Measurements from ENCODE around the gene CTBP2. TPM values are rescaled to one million over a fixed set of nuclear protein-coding genes. Genes with fewer than 3 reads are reported as not detected.
A peak's percentile ranks its signal among the peaks of the same experiment; 100 is the strongest.

CTBP2 gene
- total and polyA plus RNA-seq, 4 donors, result 32.4 to 85.7 (median 68.7) TPM

GRCh38 chr10:125000366-125001312 lies 159.7 kb downstream of the CTBP2 start:
- WGBS, 2 donors, result 8 to 9% methylated on average over 35 of the region's 35 CpGs
- intact Hi-C loops (cut with DNase I), result loop anchor here in 1 of 2 donors (5.0 kb wide), 2 partner anchors 47 to 152 kb away; no protein-coding TSS in a partner anchor
- ATAC-seq (ENCODE audit: low FRiP score), result peak; percentile 22

GRCh38 chr10:124999433-125000365 lies 160.7 kb downstream of the CTBP2 start:
- ATAC-seq (ENCODE audit: low FRiP score) (peak; percentile 79), DNase-seq (peak; percentile 85 to 91)
- H3K4me3 ChIP-seq (ENCODE audit: low read length in 2 of 2), result no peak overlapping the region
- H3K4me1 ChIP-seq (ENCODE audit: control insufficient read depth in 1 of 2, insufficient read depth in 2 of 2, low read length in 2 of 2), result no peaks in the 10 kb centered on the region
- H3K36me3 ChIP-seq (ENCODE audit: control insufficient read depth in 1 of 2, insufficient read depth in 2 of 2, low read length in 1 of 2), result no peaks in the 10 kb centered on the region
- intact Hi-C loops (cut with DNase I), result loop anchor here (2.0 to 5.0 kb wide), 6 partner anchors 48 to 158 kb away; no protein-coding TSS in a partner anchor
- peak overlapping the region; percentile 85 to 94 for H3K27ac ChIP-seq (ENCODE audit: low read depth in 1 of 2, low read length in 2 of 2)
- H3K27me3 ChIP-seq (ENCODE audit: control insufficient read depth in 1 of 2, insufficient read depth in 2 of 2, low read length in 1 of 2), result no peaks in the 10 kb centered on the region
- no peaks in the 10 kb centered on the region for H3K9me3 ChIP-seq (ENCODE audit: control insufficient read depth, low read length)
- 11 to 13% methylated on average over 29 of the region's 29 CpGs for WGBS, 2 donors

More at GRCh38 chr10:125000366-125001312, 159.7 kb downstream of the CTBP2 start:
- DNase-seq, result peak; percentile 52 to 76
- H3K4me3 ChIP-seq (ENCODE audit: low read length in 2 of 2), result no peak overlapping the region
- H3K27me3 ChIP-seq (ENCODE audit: control insufficient read depth in 1 of 2, insufficient read depth in 2 of 2, low read length in 1 of 2), result no peaks in the 10 kb centered on the region
- H3K9me3 ChIP-seq (ENCODE audit: control insufficient read depth, low read length), result no peaks in the 10 kb centered on the region
- H3K36me3 ChIP-seq (ENCODE audit: control insufficient read depth in 1 of 2, insufficient read depth in 2 of 2, low read length in 1 of 2), result no peaks in the 10 kb centered on the region
- no peaks in the 10 kb centered on the region for H3K4me1 ChIP-seq (ENCODE audit: control insufficient read depth in 1 of 2, insufficient read depth in 2 of 2, low read length in 2 of 2)
- peak overlapping the region; percentile 3 to 89 for H3K27ac ChIP-seq (ENCODE audit: low read depth in 1 of 2, low read length in 2 of 2)

DNA sequence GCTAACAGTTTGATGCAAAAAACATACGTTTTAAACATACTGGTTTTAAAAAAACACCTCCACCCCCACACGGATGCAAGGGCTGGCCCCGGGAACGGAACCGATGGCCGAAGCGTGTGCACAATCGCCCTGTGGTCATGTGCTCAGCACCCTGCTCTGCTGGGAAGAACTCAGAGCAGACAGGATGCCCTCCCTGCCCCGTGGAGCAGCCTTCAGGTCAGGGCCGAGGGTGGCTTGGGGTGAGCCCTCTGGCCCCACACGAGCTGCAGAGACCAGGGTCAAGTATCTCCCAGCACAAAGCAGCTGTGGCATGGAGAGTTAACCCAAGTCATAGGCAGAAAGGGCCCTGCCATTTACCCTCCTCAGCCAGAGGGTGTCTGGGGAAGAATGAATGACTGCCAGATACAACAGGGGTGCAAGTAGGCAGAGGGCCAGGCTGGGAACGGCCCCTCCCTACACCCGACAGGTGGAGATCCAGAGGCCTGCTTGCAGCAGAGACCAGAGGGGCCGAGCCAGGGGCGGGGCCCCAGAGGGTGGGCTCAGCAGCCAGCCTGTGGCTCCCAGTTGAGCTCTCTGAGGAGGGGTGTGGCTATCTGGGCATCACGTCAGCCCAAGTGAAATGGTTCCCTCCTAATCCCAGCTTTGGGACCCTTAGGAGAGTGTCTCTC lies 161.6 kb downstream of the CTBP2 start:
- Histone ChIP-seq H3K27me3 (ENCODE audit: control insufficient read depth in 1 of 2, insufficient read depth in 2 of 2, low read length in 1 of 2) (no peaks in the 10 kb centered on the region), H3K4me1 (ENCODE audit: control insufficient read depth in 1 of 2, insufficient read depth in 2 of 2, low read length in 2 of 2) (no peaks in the 10 kb centered on the region), H3K36me3 (ENCODE audit: control insufficient read depth in 1 of 2, insufficient read depth in 2 of 2, low read length in 1 of 2) (no peaks in the 10 kb centered on the region), H3K4me3 (ENCODE audit: low read length in 2 of 2) (no peak overlapping the region), H3K27ac (ENCODE audit: low read depth in 1 of 2, low read length in 2 of 2) (peak overlapping the region; percentile 85 to 94), H3K9me3 (ENCODE audit: control insufficient read depth, low read length) (no peaks in the 10 kb centered on the region)
- WGBS, 2 donors, result 6 to 10% methylated on average over 16 of the region's 16 CpGs
- intact Hi-C loops (cut with DNase I), result loop anchor here (2.0 to 5.0 kb wide), 4 partner anchors 59 to 159 kb away; no protein-coding TSS in a partner anchor
- ATAC-seq (ENCODE audit: low FRiP score) (peak; percentile 8), DNase-seq (peak; percentile 49 to 76)

GRCh38 chr10:124997771-124998623 lies 162.4 kb downstream of the CTBP2 start:
- Histone ChIP-seq H3K4me1 (ENCODE audit: control insufficient read depth in 1 of 2, insufficient read depth in 2 of 2, low read length in 2 of 2) (no peaks in the 10 kb centered on the region), H3K9me3 (ENCODE audit: control insufficient read depth, low read length) (no peaks in the 10 kb centered on the region), H3K4me3 (ENCODE audit: low read length in 2 of 2) (no peak overlapping the region), H3K27ac (ENCODE audit: low read depth in 1 of 2, low read length in 2 of 2) (peak overlapping the region in 1 of 2 donors; percentile 94), H3K36me3 (ENCODE audit: control insufficient read depth in 1 of 2, insufficient read depth in 2 of 2, low read length in 1 of 2) (no peaks in the 10 kb centered on the region), H3K27me3 (ENCODE audit: control insufficient read depth in 1 of 2, insufficient read depth in 2 of 2, low read length in 1 of 2) (no peaks in the 10 kb centered on the region)
- 47 to 48% methylated on average over 35 of the region's 35 CpGs for WGBS, 2 donors
- DNase-seq (peak; percentile 65 to 70), ATAC-seq (ENCODE audit: low FRiP score) (no peak)
- intact Hi-C loops (cut with DNase I), result loop anchor here (2.0 to 5.0 kb wide), 4 partner anchors 59 to 159 kb away; no protein-coding TSS in a partner anchor

- H3K4me3 ChIP-seq (ENCODE audit: low read length in 2 of 2), result no peak overlapping the region
- DNase-seq (peak; percentile 33 to 57), ATAC-seq (ENCODE audit: low FRiP score) (no peak)
- H3K27ac ChIP-seq (ENCODE audit: low read depth in 1 of 2, low read length in 2 of 2), result no peak overlapping the region
- no peaks in the 10 kb centered on the region for H3K4me1 ChIP-seq (ENCODE audit: control insufficient read depth in 1 of 2, insufficient read depth in 2 of 2, low read length in 2 of 2)
- no peaks in the 10 kb centered on the region for H3K36me3 ChIP-seq (ENCODE audit: control insufficient read depth in 1 of 2, insufficient read depth in 2 of 2, low read length in 1 of 2)
- H3K27me3 ChIP-seq (ENCODE audit: control insufficient read depth in 1 of 2, insufficient read depth in 2 of 2, low read length in 1 of 2), result no peaks in the 10 kb centered on the region
- intact Hi-C loops (cut with DNase I), result loop anchor here in 1 of 2 donors (5.0 kb wide), 2 partner anchors 60 to 160 kb away; no protein-coding TSS in a partner anchor
- WGBS, 2 donors, result 59 to 83% methylated on average over 10 to 11 of the region's 11 CpGs
- no peaks in the 10 kb centered on the region for H3K9me3 ChIP-seq (ENCODE audit: control insufficient read depth, low read length)
Observed at GRCh38 chr10:124997306-124997705, 163.1 kb downstream of the CTBP2 start.

DNA sequence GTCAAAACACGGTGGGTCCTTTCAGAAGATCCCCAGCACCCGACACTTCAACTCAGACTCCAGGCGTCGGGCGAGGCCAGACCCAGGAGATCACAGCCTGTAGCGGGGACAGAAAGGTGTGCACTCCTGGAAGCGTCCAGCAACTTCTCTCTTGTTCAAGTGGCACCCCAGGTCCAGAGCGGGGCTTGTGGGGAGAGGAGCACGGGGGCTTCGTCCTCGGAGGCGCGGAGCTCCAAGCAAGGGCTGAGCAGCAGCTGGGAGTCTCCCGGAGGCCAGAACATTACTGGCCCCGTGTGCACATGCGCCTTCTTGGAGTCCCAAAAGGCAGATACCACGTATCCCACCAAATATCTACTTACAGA lies 163.5 kb downstream of the CTBP2 start:
- Histone ChIP-seq H3K36me3 (ENCODE audit: control insufficient read depth in 1 of 2, insufficient read depth in 2 of 2, low read length in 1 of 2) (no peaks in the 10 kb centered on the region), H3K27ac (ENCODE audit: low read depth in 1 of 2, low read length in 2 of 2) (no peak overlapping the region), H3K4me1 (ENCODE audit: control insufficient read depth in 1 of 2, insufficient read depth in 2 of 2, low read length in 2 of 2) (no peaks in the 10 kb centered on the region), H3K4me3 (ENCODE audit: low read length in 2 of 2) (no peak overlapping the region), H3K9me3 (ENCODE audit: control insufficient read depth, low read length) (no peaks in the 10 kb centered on the region), H3K27me3 (ENCODE audit: control insufficient read depth in 1 of 2, insufficient read depth in 2 of 2, low read length in 1 of 2) (no peaks in the 10 kb centered on the region)
- DNase-seq (peak in 1 of 2 donors; percentile 68), ATAC-seq (ENCODE audit: low FRiP score) (no peak)
- 87 to 89% methylated on average over 17 of the region's 17 CpGs for WGBS, 2 donors
- intact Hi-C loops (cut with DNase I), result loop anchor here in 1 of 2 donors (5.0 kb wide), 2 partner anchors 60 to 160 kb away; no protein-coding TSS in a partner anchor

- no peaks in the 10 kb centered on the region for H3K4me1 ChIP-seq (ENCODE audit: control insufficient read depth in 1 of 2, insufficient read depth in 2 of 2, low read length in 2 of 2)
- intact Hi-C loops (cut with DNase I), result loop anchor here in 1 of 2 donors (5.0 kb wide), 2 partner anchors 61 to 161 kb away; no protein-coding TSS in a partner anchor
- no peak overlapping the region for H3K4me3 ChIP-seq (ENCODE audit: low read length in 2 of 2)
- H3K36me3 ChIP-seq (ENCODE audit: control insufficient read depth in 1 of 2, insufficient read depth in 2 of 2, low read length in 1 of 2), result no peaks in the 10 kb centered on the region
- no peaks in the 10 kb centered on the region for H3K27me3 ChIP-seq (ENCODE audit: control insufficient read depth in 1 of 2, insufficient read depth in 2 of 2, low read length in 1 of 2)
- H3K9me3 ChIP-seq (ENCODE audit: control insufficient read depth, low read length), result no peaks in the 10 kb centered on the region
- WGBS, 2 donors, result 76 to 85% methylated on average over 24 of the region's 24 CpGs
- H3K27ac ChIP-seq (ENCODE audit: low read depth in 1 of 2, low read length in 2 of 2), result no peak overlapping the region
- ATAC-seq (ENCODE audit: low FRiP score) (no peak), DNase-seq (peak in 1 of 2 donors; percentile 69)
Observed at GRCh38 chr10:124996127-124996853, 164.1 kb downstream of the CTBP2 start.

Data from aorta (tissue), 5 donors.